GM10248 (cell line): ENCODE results near the gene EZH1.

ENCODE experiments used
- CTCF ChIA-PET: fragments of 300-600 bp; sonication (Branson Sonifier 250); formaldehyde crosslinking; extraction: SDS; loops from one replicate; lab custom pipeline; 2021; ENCODE audit warnings: antibody characterized with exemption; lab: Yijun Ruan, JAX
- POLR2A ChIA-PET: fragments of 350-650 bp; sonication (Branson Sonifier 250); formaldehyde crosslinking; extraction: SDS; loops from one replicate; lab custom pipeline; 2020; ENCODE audit warnings: antibody characterized with exemption; lab: Yijun Ruan, JAX
- DNase-seq: peaks from one replicate; pipeline ENCODE4 v3.0.0; 2012; ENCODE audit errors: extremely low spot score
- CTCF ChIP-seq: IDR thresholded peaks from 2 replicates; pipeline ENCODE4 v1.5.1; 2012; ENCODE audit warnings: mild to moderate bottlenecking, low read depth; ENCODE audit errors: extremely low read depth, missing control alignments, control extremely low read depth

The EZH1 gene

GRCh38 chr17:42783791-42784138, 38.9 kb upstream of the EZH1 start:
- ChIA-PET CTCF (interaction anchor here (1.5 kb wide), 1 partner anchor 12 kb away, joined by 3 read pairs; no protein-coding TSS in a partner anchor), POLR2A (no interaction called here)
- TF ChIP-seq CTCF, result no peak
- DNase-seq, result no peak

DNA sequence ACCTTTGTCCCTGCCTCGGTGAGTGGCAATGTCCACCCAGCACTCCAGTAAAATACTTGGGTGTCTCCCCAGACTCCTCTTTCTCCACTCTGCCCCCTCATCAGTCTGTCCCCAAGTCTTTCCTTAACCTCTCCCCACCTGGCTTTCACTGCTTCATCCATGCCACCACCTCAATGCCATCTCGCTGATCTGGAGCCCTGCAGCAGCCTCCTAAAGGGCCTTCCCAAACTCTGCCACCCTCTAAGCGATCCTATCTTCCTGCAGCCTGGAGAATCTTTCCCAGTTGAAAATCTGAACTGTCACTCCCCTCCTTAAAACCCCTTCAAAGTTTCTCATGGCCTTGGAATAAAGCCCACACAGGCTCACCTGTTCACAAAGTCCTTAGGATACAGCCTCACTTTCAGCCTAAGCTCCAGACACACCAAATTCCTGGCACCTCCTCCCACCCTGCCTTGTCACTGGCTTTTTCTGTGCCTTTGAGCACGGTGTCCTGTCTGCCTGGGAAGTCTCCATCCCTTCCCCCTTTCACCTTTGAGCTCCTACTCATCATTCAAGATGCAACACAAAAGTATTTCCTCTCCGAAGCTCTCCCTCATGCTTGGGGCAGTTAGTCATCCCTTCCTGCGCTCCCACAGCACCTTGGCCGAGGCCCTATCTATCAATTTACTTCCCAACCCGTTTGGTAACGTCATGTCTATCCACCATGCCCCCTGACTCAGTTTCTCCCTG, 38.4 kb upstream of the EZH1 start:
- ChIA-PET CTCF (interaction anchor here (1.5 kb wide), 1 partner anchor 11 kb away, joined by 3 read pairs; no protein-coding TSS in a partner anchor), POLR2A (interaction anchor here (1.3 kb wide), 1 partner anchor 41 kb away, joined by 3 read pairs; the partner anchor contains the start of gene BECN1)
- DNase-seq, result no peak
- no peak for TF ChIP-seq CTCF

GRCh38 chr17:42782166-42783061, 37.6 kb upstream of the EZH1 start:
- TF ChIP-seq CTCF, result no peak

GRCh38 chr17:42781639-42782165, 36.9 kb upstream of the EZH1 start:
- DNase-seq, result no peak
- no peak for TF ChIP-seq CTCF
- CTCF ChIA-PET, result interaction anchor here (1.7 to 2.4 kb wide), 2 partner anchors 28 to 39 kb away, joined by 3 to 9 read pairs; no protein-coding TSS in a partner anchor
- POLR2A ChIA-PET, result no interaction called here

More at GRCh38 chr17:42782166-42783061, 37.6 kb upstream of the EZH1 start:
- DNase-seq, result no peak
- CTCF ChIA-PET, result interaction anchor here (1.5 to 2.4 kb wide), 3 partner anchors 11 to 38 kb away, joined by 3 to 9 read pairs (median 3); no protein-coding TSS in a partner anchor
- POLR2A ChIA-PET, result interaction anchor here (1.3 kb wide), 1 partner anchor 42 kb away, joined by 3 read pairs; the partner anchor contains the start of gene BECN1

DNA sequence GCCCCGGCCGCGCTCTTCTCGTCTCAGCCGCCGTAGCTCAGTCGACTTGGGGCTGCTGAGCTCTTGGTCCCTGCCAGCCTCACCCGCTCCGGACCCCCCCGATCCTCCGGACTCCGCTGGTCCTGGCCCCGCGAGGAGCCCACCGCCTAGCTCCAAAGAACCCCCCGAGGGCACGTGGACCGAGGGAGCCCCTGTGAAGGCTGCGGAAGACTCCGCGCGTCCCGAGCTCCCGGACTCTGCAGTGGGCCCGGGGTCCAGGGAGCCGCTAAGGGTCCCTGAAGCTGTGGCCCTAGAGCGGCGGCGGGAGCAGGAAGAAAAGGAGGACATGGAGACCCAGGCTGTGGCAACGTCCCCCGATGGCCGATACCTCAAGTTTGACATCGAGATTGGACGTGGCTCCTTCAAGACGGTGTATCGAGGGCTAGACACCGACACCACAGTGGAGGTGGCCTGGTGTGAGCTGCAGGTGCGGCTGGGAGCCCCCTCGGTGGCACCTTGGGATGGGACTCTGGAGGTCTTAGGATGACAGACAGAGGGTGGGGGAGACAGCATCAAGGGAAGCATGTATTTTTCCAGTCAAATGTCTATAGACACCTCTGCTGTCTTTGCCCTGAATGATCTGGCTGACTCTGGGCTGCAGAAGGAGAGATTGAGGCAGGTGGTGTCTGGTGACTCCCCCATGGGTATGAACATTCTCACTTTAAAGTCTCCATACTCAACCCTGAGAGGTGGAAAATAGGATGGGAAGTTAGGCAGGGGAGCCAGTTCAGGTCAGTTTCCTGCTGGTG, 36.2 kb upstream of the EZH1 start:
- TF ChIP-seq CTCF, result no peak
- ChIA-PET POLR2A (no interaction called here), CTCF (interaction anchor here (1.1 to 2.4 kb wide), 3 partner anchors 28 to 43 kb away, joined by 3 to 9 read pairs (median 3); partner anchors contain the start of gene BECN1)
- no peak for DNase-seq
